A673 (cell line): Measurements from ENCODE around the gene CASP2. TPM values are rescaled to one million over a fixed set of nuclear protein-coding genes. Genes with fewer than 3 reads are reported as not detected.
A peak's percentile ranks its signal among the peaks of the same experiment; 100 is the strongest.

Source experiments
- BruUV-seq: library from RNA; stranded (reverse); fragments of 400-500 nt; replicated peaks from 2 replicates; lab custom pipeline; 2021; lab: Mats Ljungman, UMichigan
- CTCF ChIA-PET: fragments of 300-600 bp; sonication (Branson Sonifier 250); formaldehyde crosslinking; loops from one replicate; lab custom pipeline; 2022; ENCODE audit warnings: antibody characterized with exemption; lab: Charles Lee
- POLR2A ChIA-PET: fragments of 300-600 bp; sonication (Branson Sonifier 250); formaldehyde crosslinking; loops from one replicate; lab custom pipeline; 2022; ENCODE audit warnings: antibody characterized with exemption; ENCODE audit not compliant: low non-redundant PET; lab: Charles Lee
- DNase-seq: peaks from one replicate; pipeline ENCODE4 v3.0.0-alpha.2; 2015; ENCODE audit warnings: low spot score
- H3K27ac ChIP-seq: fragments of 200-600 bp; sonication (generic); 2 replicates; pipeline ENCODE4 v1.5.1; 2016; ENCODE audit warnings: mixed run types, low read depth, mild to moderate bottlenecking, mixed read lengths, antibody characterized with exemption, low read length; ENCODE audit not compliant: poor library complexity, severe bottlenecking
- H3K27me3 ChIP-seq: fragments of 200-600 bp; sonication (generic); replicated peaks from 2 replicates; pipeline ENCODE4 v1.6.1; 2017; ENCODE audit warnings: mixed run types, low read depth, mild to moderate bottlenecking, mixed read lengths, antibody characterized with exemption, low read length; ENCODE audit not compliant: insufficient read depth, poor library complexity
- H3K36me3 ChIP-seq: fragments of 200-600 bp; sonication (generic); 2 replicates; pipeline ENCODE4 v1.6.1; 2016; ENCODE audit warnings: mixed run types, mild to moderate bottlenecking, mixed read lengths, antibody characterized with exemption, low read length; ENCODE audit not compliant: insufficient read depth, poor library complexity, severe bottlenecking
- H3K4me1 ChIP-seq: fragments of 200-600 bp; sonication (generic); 2 replicates; pipeline ENCODE4 v1.6.1; 2017; ENCODE audit warnings: mixed run types, mild to moderate bottlenecking, mixed read lengths, antibody characterized with exemption, low read length; ENCODE audit not compliant: insufficient read depth, poor library complexity, severe bottlenecking
- H3K4me3 ChIP-seq: fragments of 200-600 bp; sonication (generic); 2 replicates; pipeline ENCODE4 v1.5.1; 2016; ENCODE audit warnings: low read depth, mixed run types, mild to moderate bottlenecking, mixed read lengths, low read length; ENCODE audit not compliant: poor library complexity, severe bottlenecking
- H3K9me3 ChIP-seq: fragments of 200-600 bp; sonication (generic); 2 replicates; pipeline ENCODE4 v1.6.1; 2016; ENCODE audit warnings: mixed run types, low read depth, mild to moderate bottlenecking, mixed read lengths, antibody characterized with exemption, low read length; ENCODE audit not compliant: poor library complexity, severe bottlenecking
- EZH2 ChIP-seq: fragments of 200-600 bp; sonication (generic); IDR thresholded peaks from 2 replicates; pipeline ENCODE4 v1.6.1; 2017; ENCODE audit warnings: borderline replicate concordance, low read depth, mild to moderate bottlenecking, mixed read lengths, antibody characterized with exemption, low read length; ENCODE audit not compliant: poor library complexity, severe bottlenecking
- intact Hi-C: fragments of 100-400 bp; cut with micrococcal nuclease; formaldehyde crosslinking; loops from one replicate; pipeline ENCODE4 v1.10.0; 2022; ENCODE audit not compliant: unreplicated experiment
- total RNA-seq: library from RNA; stranded (reverse); gene quantifications from 2 replicates; pipeline ENCODE4 v1.2.3, GENCODE V29; 2021
- TF ChIP-seq, protein P1 (sequence below): fragments of 300-800, 200-600 bp; sonication (generic); conservative IDR thresholded peaks from 2 replicates; pipeline ENCODE4 v1.5.1; 2017; ENCODE audit warnings: low read depth, mild to moderate bottlenecking, antibody characterized with exemption, low read length, moderate library complexity, mixed read lengths

Gene CASP2
- total RNA-seq, 1 experiment from 2014 or later, result 76.8 TPM

- Histone ChIP-seq H3K4me3 (no peak overlapping the region), H3K9me3 (no peaks in the 10 kb centered on the region), H3K27ac (no peak overlapping the region), H3K36me3 (no peaks in the 10 kb centered on the region), H3K4me1 (peaks cover 6% of the 10 kb centered on the region), H3K27me3 (no peaks in the 10 kb centered on the region)
- TF ChIP-seq, protein P1, sequence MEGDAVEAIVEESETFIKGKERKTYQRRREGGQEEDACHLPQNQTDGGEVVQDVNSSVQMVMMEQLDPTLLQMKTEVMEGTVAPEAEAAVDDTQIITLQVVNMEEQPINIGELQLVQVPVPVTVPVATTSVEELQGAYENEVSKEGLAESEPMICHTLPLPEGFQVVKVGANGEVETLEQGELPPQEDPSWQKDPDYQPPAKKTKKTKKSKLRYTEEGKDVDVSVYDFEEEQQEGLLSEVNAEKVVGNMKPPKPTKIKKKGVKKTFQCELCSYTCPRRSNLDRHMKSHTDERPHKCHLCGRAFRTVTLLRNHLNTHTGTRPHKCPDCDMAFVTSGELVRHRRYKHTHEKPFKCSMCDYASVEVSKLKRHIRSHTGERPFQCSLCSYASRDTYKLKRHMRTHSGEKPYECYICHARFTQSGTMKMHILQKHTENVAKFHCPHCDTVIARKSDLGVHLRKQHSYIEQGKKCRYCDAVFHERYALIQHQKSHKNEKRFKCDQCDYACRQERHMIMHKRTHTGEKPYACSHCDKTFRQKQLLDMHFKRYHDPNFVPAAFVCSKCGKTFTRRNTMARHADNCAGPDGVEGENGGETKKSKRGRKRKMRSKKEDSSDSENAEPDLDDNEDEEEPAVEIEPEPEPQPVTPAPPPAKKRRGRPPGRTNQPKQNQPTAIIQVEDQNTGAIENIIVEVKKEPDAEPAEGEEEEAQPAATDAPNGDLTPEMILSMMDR, result peak; percentile 96
- TF ChIP-seq EZH2, result no peak
- ChIA-PET CTCF (interaction anchor here (0.5 to 1.5 kb wide), 12 partner anchors 11 to 188 kb away, joined by 3 to 12 read pairs (median 4); partner anchors contain the start of genes CASP2 and GSTK1), POLR2A (no interaction called here)
- peak; percentile 86 for DNase-seq
- intact Hi-C loops, result loop anchor here (1.0 to 2.0 kb wide), 4 partner anchors 56 to 176 kb away; no protein-coding TSS in a partner anchor
- BruUV-seq, result no TSS peak
Measured at GRCh38 chr7:143240291-143241168, 47.6 kb upstream of the CASP2 start.

DNA sequence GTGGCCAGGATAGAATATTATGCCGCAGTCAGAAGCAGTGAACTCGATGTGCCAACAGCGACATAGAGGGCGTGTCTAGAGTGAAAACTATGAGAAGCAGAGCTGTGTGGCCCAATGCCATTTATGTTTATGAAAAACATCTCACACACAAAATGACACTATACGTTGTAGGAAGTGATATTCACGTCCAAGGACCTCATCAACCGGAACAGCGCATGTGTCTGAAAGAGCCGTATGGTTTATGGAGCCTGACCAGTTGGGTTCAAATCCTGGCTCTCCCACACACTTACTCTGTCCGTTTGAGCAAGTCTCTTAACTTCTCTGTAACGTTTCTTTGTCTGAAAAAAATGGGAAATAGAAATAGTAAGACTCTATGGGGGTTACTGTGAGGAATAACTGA lies 45.8 kb upstream of the CASP2 start:
- H3K27me3 ChIP-seq, result no peaks in the 10 kb centered on the region
- intact Hi-C loops, result no loop called here
- H3K36me3 ChIP-seq, result no peaks in the 10 kb centered on the region
- H3K4me1 ChIP-seq, result peaks cover 6% of the 10 kb centered on the region
- POLR2A ChIA-PET, result no interaction called here
- CTCF ChIA-PET, result no interaction called here
- H3K9me3 ChIP-seq, result no peaks in the 10 kb centered on the region
- no TSS peak for BruUV-seq
- no peak overlapping the region for H3K4me3 ChIP-seq
- no peak overlapping the region for H3K27ac ChIP-seq
- TF ChIP-seq, protein P1, result no peak
- no peak for TF ChIP-seq EZH2
- DNase-seq, result no peak

DNA sequence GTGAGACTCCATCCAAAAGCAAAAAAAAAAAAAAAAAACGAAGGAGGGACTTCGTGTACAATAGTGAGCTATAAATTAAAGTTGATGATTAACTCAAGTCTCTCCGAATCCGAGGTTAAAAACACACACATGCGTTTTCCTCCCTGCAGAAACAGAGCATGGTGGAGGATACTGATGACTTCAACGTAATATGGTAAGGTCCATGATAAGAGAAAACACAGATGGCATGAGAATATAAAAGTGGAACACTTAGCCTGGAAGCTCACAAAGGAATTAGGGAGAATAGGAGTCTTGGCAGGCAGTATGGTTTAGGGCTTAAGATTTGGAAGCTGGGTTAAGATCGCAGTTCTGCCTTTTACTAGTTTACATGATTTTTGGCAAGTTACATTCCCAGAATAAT lies 45.0 kb upstream of the CASP2 start:
- ChIA-PET CTCF (interaction anchor here (0.6 kb wide), 1 partner anchor 173 kb away, joined by 5 read pairs; no protein-coding TSS in a partner anchor), POLR2A (interaction anchor here (0.6 kb wide), 1 partner anchor 55 kb away, joined by 5 read pairs; no protein-coding TSS in a partner anchor)
- BruUV-seq, result no TSS peak
- H3K9me3 ChIP-seq, result no peaks in the 10 kb centered on the region
- H3K36me3 ChIP-seq, result no peaks in the 10 kb centered on the region
- DNase-seq, result no peak
- no peak overlapping the region for H3K4me3 ChIP-seq
- no peaks in the 10 kb centered on the region for H3K27me3 ChIP-seq
- H3K27ac ChIP-seq, result no peak overlapping the region
- intact Hi-C loops, result no loop called here
- peaks cover 6% of the 10 kb centered on the region for H3K4me1 ChIP-seq
- TF ChIP-seq, protein P1, result no peak
